Epithelial cell of proximal tubule (primary cell): ENCODE measurements around the gene NLK. TPM values are rescaled to one million over a fixed set of nuclear protein-coding genes. Genes with fewer than 3 reads are reported as not detected.

Source experiments
- DNase-seq: peaks from one replicate; pipeline ENCODE4 v3.0.0-alpha.2; 2011; ENCODE audit warnings: low read depth
- H3K4me3 ChIP-seq: 2 replicates; pipeline ENCODE4 v1.5.1; 2011; ENCODE audit warnings: low read depth, mild to moderate bottlenecking, low read length
- total RNA-seq: library from RNA; depleted of rRNA; stranded (reverse); fragments of >200 nt; gene quantifications from 2 replicates; pipeline ENCODE4 v1.2.3, GENCODE V29; 2015
- TF ChIP-seq, protein P1 (sequence below): conservative IDR thresholded peaks from 2 replicates; pipeline ENCODE4 v1.5.1; 2012; ENCODE audit warnings: low read depth, mild to moderate bottlenecking, low read length

The NLK gene
- total RNA-seq, 1 donor from 2014 or later = 18.6 TPM

DNA sequence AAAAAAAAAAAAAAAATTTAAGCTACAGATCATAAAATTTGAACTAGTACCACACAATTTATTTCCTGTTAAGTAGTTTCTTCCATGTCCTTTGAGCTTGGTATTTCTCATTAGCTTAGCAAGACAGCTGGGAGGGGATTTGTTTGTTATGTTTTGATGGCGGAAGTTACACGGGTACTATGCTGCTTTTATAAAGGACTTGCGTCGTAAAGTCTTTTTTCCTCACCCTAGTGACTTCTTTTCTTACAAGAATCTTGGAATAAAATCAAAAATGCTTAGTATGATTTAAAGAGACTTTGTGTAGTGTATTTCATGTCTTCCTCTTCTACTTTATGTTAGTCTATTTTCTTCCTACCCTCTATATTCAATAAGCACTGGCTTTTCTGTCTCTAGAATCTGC, 89.1 kb downstream of the NLK start:
- TF ChIP-seq, protein P1, sequence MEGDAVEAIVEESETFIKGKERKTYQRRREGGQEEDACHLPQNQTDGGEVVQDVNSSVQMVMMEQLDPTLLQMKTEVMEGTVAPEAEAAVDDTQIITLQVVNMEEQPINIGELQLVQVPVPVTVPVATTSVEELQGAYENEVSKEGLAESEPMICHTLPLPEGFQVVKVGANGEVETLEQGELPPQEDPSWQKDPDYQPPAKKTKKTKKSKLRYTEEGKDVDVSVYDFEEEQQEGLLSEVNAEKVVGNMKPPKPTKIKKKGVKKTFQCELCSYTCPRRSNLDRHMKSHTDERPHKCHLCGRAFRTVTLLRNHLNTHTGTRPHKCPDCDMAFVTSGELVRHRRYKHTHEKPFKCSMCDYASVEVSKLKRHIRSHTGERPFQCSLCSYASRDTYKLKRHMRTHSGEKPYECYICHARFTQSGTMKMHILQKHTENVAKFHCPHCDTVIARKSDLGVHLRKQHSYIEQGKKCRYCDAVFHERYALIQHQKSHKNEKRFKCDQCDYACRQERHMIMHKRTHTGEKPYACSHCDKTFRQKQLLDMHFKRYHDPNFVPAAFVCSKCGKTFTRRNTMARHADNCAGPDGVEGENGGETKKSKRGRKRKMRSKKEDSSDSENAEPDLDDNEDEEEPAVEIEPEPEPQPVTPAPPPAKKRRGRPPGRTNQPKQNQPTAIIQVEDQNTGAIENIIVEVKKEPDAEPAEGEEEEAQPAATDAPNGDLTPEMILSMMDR = no peak
- no peak overlapping the region for H3K4me3 ChIP-seq
- DNase-seq = no peak

DNA sequence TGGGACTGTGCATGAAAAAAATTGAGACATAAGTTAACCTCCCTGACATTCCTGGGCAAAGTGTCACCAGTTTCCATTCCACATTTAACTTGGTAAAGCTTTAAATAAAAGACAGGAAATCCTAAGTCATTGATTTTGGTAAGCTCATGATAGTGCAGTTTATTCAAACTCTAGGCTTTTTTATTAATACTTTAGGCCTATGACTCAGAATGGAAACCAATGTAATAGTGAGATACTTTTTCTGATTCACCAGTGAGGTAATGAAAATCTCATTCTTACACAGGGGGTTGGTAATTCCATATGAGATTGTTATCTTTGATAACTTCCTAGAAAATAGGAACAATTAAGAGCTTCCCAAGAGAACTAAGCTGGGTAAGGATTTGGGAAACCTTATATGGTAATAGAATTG, 91.1 kb downstream of the NLK start:
- TF ChIP-seq, protein P1 = no peak
- DNase-seq = no peak
- no peak overlapping the region for H3K4me3 ChIP-seq

DNA sequence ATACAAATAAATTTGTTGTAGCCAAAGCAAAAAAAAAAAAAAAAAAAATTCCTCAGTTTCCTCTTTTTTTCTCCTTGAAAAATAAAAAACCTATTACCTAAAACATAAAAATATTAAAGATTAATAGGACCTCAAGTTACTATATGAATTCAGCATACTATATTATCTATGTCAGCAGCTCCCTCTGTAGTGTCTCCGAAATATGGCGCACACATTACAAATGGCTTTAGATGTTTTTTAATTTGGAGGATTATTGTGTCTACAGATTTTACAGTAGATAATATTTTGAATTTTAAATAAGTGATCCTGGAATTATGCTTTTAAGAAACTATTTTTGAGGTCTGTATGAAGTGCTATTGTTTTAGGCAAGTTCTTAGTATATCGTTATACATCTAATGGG, 94.4 kb downstream of the NLK start:
- no peak overlapping the region for H3K4me3 ChIP-seq
- no peak for DNase-seq
- TF ChIP-seq, protein P1 = no peak

DNA sequence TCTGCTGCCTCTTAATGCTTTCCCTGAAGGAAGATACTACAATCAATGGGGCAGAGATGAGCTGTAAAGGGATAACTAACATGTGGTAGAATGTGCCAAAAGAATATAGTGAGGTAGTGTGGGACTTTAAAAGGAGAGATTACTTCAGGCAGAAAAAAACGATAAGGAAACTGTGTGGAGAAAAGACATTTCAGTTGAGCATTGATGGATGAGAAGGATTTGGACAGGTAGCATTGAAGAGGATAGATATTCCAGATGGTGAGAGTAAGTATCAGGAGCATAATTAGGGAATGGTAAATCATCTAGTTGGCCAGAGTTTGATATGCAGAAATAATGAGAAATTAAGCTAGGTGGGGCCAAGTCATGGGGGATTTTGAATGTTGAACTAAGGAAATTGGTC, 97.3 kb downstream of the NLK start:
- H3K4me3 ChIP-seq = no peak overlapping the region
- no peak for DNase-seq
- TF ChIP-seq, protein P1 = no peak

DNA sequence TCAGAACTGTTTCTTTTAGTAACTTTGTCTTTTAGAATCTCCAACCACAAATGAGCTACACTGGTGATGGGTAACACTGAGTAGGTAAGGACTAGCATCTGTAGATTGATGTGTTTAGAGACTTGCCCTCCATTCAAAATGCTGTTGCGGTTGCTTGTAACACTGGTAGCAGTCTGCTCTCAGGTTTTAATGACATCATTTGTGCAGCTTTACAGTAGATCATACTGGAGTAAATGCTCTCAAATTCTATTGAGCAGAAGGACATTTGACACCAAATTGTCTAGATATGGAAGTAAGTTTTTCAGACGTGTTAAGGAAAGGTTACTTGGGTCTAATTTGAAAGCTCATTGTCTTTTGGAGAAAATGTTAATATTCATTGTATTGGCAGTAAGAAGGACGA, 98.8 kb downstream of the NLK start:
- no peak overlapping the region for H3K4me3 ChIP-seq
- TF ChIP-seq, protein P1 = no peak
- DNase-seq = no peak

DNA sequence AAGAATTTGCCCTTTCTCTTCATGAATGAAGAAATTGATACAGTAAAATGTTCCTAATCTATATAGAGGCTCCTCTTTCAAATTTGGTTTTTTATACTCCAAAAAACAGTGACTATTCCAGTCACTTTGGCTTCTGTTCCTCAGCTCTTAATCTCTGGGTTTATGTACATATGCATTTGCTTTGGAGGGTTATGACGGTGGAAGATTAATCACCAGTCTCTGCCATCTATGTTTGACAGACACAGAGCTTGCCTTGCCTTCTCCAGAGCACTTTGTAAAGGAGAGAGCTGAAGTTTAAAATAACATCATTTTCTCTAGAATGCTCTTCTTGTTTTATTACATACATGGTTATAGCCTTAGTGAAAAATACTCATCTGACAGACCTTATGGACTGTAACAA, 99.3 kb downstream of the NLK start:
- TF ChIP-seq, protein P1 = no peak
- DNase-seq = no peak
- H3K4me3 ChIP-seq = no peak overlapping the region

DNA sequence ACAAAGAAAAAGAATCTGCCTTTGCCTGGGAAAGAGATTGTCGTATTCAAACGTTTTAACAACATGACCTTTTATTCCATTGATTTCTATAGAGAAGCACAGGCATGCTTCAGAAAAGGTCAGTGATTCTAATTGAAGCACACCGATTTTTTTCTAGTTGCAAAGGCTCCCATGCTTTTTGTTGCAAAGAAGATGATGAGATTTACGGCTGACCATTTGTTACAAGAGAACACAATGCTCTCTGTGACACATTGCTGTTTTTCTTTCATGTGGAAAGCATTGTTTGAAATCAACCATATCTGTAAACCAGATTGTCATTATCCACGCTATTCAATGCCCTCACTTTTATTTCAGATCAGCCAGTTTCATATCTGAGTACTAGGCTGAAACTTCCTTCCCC, 99.8 kb downstream of the NLK start:
- H3K4me3 ChIP-seq = no peak overlapping the region
- DNase-seq = no peak
- TF ChIP-seq, protein P1 = no peak
